Measurements from ENCODE around the gene CABP4. TPM values are rescaled to one million over a fixed set of nuclear protein-coding genes. Genes with fewer than 3 reads are reported as not detected.

The CABP4 gene
- total and polyA plus RNA-seq, 7 donors: 0.35 to 1.9 (median 0.93) TPM

DNA sequence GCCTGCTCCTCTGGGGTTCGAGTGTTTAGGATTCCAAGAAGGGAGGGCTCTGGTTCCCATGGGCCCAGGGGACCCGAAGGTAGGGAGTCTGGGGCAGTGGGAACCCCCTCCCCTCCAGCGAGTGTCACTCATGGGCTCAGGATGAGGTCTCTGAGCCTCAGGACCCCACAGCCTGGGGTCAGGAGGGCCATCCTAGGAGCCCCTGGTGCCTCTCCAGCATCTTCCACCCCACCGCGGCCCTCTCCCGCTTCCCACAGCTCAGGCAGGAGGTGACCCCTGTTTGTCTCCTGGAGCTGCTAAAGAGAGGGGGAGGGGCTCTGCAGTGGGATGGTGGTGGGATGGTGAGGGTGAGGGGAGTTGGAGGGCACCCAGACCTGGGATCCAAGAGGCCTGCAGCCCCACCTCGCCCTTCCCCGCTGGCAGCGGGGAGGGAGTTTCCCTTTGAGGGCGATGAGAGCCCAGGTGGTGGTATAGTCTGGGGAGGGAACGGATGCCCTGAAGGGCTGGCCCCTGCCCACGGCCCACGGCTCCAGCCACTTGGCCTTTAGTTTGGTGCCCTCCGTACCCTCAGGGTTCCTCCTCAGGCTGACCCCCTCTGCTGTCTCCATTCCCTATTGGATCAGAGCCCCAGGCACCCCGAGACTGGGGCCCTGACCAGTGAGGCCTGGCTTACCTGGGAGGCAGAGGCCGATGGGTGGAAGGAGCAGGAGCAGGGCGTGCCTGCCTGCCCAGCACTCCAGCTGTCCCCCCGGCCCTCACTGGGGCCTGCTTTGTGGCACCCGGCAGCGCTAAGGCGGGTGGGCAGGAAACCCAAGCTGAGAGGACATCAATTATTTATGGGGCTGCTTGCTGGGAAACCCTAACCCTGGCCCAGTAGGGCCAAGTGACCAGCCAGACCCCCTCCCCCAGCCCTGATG lies 1.1 kb upstream of the CABP4 start:
- 90 to 92% (median 90%) methylated on average over 15 to 21 of the region's 21 CpGs for WGBS, 3 donors
- TF ChIP-seq, protein P1, sequence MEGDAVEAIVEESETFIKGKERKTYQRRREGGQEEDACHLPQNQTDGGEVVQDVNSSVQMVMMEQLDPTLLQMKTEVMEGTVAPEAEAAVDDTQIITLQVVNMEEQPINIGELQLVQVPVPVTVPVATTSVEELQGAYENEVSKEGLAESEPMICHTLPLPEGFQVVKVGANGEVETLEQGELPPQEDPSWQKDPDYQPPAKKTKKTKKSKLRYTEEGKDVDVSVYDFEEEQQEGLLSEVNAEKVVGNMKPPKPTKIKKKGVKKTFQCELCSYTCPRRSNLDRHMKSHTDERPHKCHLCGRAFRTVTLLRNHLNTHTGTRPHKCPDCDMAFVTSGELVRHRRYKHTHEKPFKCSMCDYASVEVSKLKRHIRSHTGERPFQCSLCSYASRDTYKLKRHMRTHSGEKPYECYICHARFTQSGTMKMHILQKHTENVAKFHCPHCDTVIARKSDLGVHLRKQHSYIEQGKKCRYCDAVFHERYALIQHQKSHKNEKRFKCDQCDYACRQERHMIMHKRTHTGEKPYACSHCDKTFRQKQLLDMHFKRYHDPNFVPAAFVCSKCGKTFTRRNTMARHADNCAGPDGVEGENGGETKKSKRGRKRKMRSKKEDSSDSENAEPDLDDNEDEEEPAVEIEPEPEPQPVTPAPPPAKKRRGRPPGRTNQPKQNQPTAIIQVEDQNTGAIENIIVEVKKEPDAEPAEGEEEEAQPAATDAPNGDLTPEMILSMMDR (IDR thresholded peaks at IDR 0.05): no peak
- H3K4me3 ChIP-seq: no peak overlapping the region
- no peaks in the 10 kb centered on the region for H3K9me3 ChIP-seq
- no peaks in the 10 kb centered on the region for H3K27me3 ChIP-seq (ENCODE audit: insufficient read depth in 3 of 3, low read length in 2 of 3)
- intact Hi-C loops (cut with DNase I): no loop called here
- no peaks in the 10 kb centered on the region for H3K36me3 ChIP-seq (ENCODE audit: insufficient read depth in 1 of 2, low read depth in 1 of 2)
- peaks cover 3% of the 10 kb centered on the region for H3K4me1 ChIP-seq
- H3K27ac ChIP-seq: no peak overlapping the region
- no peak for ATAC-seq
- no peak for DNase-seq

DNA sequence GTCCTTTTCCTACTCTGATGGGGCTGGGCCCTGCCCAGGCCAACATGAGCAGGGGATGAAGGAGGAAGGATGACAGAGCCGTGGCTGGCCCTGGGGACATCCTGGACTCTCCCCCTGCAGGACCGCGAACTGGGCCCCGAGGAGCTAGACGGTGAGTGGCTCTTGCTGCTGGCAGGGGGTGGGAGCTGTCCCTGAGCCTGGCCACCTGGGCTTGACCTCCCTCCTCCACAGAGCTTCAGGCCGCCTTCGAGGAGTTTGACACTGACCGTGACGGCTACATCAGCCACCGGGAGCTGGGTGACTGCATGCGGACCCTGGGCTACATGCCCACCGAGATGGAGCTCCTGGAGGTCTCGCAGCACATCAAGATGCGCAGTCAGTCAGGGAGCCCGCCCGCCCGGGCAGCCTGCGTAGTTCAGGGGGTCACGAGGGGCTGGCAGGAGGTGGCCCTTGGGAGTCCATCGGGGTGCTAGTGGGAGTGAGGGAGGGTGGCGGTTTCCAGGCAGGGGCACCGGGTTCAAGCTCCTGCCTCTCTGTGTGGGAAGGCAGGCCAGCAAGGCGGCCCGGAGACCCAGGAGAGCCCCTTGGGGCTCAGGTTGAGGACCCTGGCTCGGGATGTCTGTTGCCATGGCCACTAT lies 1.0 kb downstream of the CABP4 start:
- Histone ChIP-seq H3K4me3 (no peak overlapping the region), H3K36me3 (ENCODE audit: insufficient read depth in 1 of 2, low read depth in 1 of 2) (no peaks in the 10 kb centered on the region), H3K27me3 (ENCODE audit: insufficient read depth in 3 of 3, low read length in 2 of 3) (no peaks in the 10 kb centered on the region), H3K27ac (no peak overlapping the region), H3K9me3 (no peaks in the 10 kb centered on the region), H3K4me1 (peaks cover 3% of the 10 kb centered on the region)
- TF ChIP-seq, protein P1 (IDR thresholded peaks at IDR 0.05): no peak
- ATAC-seq: no peak
- WGBS, 3 donors: 76 to 82% (median 81%) methylated on average over 24 to 25 of the region's 25 CpGs
- no peak for DNase-seq
- intact Hi-C loops (cut with DNase I): no loop called here

GRCh38 chr11:67457453-67457852 lies 2.3 kb downstream of the CABP4 start:
- H3K36me3 ChIP-seq (ENCODE audit: insufficient read depth in 1 of 2, low read depth in 1 of 2): no peaks in the 10 kb centered on the region
- 94 to 95% (median 95%) methylated on average over 12 of the region's 12 CpGs for WGBS, 3 donors
- ATAC-seq: no peak
- H3K27me3 ChIP-seq (ENCODE audit: insufficient read depth in 3 of 3, low read length in 2 of 3): no peaks in the 10 kb centered on the region
- TF ChIP-seq, protein P1 (IDR thresholded peaks at IDR 0.05): no peak
- H3K4me3 ChIP-seq: no peak overlapping the region
- H3K9me3 ChIP-seq: no peaks in the 10 kb centered on the region
- intact Hi-C loops (cut with DNase I): no loop called here
- peaks cover 11% of the 10 kb centered on the region for H3K4me1 ChIP-seq
- no peak for DNase-seq
- H3K27ac ChIP-seq: no peak overlapping the region

DNA sequence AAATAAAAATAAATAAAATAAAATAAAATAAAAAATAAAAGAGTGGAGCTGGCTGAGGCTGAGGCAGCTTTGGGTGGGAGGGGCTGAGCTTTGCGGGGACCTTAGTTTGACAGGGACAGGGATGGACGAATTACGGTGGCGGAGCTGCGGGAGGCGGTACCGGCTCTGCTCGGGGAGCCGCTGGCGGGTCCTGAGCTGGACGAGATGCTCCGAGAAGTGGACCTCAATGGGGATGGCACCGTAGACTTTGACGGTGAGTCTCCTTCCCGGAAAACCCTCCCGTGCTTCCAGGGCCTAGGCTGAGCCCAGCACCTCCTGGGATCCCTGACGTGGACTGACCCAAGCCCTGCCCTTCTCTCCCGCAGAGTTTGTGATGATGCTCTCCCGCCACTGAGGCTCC lies 3.1 kb downstream of the CABP4 start:
- Histone ChIP-seq H3K36me3 (ENCODE audit: insufficient read depth in 1 of 2, low read depth in 1 of 2) (no peaks in the 10 kb centered on the region), H3K27me3 (ENCODE audit: insufficient read depth in 3 of 3, low read length in 2 of 3) (no peaks in the 10 kb centered on the region), H3K27ac (no peak overlapping the region), H3K4me1 (peaks cover 10% of the 10 kb centered on the region), H3K9me3 (no peaks in the 10 kb centered on the region), H3K4me3 (no peak overlapping the region)
- whole genome bisulfite sequencing, 3 donors: 83 to 86% (median 85%) methylated on average over 17 to 19 of the region's 19 CpGs
- TF ChIP-seq, protein P1 (IDR thresholded peaks at IDR 0.05): no peak
- intact Hi-C loops (cut with DNase I): no loop called here
- ATAC-seq: no peak
- no peak for DNase-seq
